ENCODE results near the gene TREX2.

TREX2 gene

GRCh38 chrX:153445856-153446635, at the start of gene TREX2:
TREX2 (minus strand) TSS chrX:153446056; CDS start chrX:153445430, 626 bp downstream.
- no peak for DNase-seq (ENCODE audit: low read depth)

DNA sequence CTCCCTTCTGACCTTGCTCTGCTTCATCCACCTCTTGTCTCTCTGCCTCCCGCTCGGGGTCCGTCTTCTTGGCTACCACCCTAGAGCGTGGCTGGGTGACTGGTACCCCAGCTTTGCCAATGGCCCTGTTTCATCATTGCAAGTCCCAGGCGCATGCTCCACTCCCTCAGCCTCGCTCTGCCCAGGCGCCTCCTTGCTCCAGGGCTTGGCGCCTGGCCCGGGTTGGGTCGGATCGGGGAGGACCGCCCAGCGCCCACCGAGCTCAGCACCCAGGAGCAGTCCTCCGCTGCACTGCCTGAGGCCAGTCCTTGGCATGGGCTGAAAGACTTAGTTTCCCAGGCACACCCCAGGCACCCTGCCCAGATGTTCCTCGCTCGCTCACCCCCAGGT, 49.5 kb upstream of the TREX2 start:
- DNase-seq (ENCODE audit: low read depth) = no peak

DNA sequence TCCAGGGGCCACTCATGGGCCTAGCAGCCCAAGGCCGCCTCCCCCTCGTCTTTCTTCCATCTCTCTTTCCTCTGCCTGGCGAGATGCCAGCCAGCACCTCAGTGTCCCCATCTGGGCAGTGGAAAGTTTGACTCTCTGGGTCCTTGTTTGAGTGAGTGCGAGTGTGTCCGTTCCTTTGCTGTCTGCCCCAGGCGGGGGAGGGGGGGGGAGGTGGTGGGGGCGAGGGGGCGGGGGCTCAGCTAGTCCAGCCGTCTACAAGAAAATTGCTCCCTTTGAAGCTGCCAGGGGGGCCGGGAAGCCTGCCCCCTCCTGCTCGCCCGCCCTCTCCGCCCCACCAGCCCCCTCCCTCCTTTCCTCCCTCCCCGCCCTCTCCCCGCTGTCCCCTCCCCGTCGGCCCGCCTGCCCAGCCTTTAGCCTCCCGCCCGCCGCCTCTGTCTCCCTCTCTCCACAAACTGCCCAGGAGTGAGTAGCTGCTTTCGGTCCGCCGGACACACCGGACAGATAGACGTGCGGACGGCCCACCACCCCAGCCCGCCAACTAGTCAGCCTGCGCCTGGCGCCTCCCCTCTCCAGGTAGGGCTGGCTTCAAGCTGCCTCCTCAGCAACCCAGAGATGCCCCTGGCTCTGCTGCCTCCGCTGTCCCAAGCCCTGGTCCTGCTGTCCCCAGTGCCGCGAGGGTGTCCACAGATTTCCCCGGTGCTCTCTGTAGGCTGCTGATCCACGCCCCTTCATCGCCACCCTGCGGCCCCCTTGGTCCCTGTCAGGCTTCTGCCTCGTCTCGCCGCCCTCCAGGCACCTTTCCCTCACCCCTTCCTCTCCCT, 48.9 kb upstream of the TREX2 start, which contains the start of gene BGN:
Gene BGN (plus strand): TSS at position 440 of the 821 bp plus-strand sequence. CDS start 9,652 bp downstream, outside the sequence.
- DNase-seq (ENCODE audit: low read depth) = no peak

GRCh38 chrX:153494061-153494460, 48.2 kb upstream of the TREX2 start:
- no peak for DNase-seq (ENCODE audit: low read depth)

DNA sequence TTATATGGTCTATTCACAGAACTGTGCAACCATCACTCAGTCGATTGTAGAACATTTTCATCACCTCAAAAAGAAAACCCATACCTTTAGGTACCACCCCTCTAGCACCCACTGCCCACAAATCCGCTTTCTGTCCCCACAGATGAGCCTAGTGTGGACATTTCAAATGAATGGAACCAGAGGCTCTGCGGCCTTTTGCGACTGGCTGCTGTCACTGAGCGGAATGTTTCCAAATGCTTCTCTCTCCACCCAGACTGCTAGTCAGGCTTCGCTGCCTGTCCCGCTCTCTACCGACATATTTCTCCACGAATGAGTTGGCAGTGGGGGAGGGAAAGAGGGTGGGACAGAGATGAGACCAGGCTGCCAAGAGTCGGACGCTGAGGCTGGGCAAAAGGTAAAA, 47.2 kb upstream of the TREX2 start:
- no peak for DNase-seq (ENCODE audit: low read depth)

DNA sequence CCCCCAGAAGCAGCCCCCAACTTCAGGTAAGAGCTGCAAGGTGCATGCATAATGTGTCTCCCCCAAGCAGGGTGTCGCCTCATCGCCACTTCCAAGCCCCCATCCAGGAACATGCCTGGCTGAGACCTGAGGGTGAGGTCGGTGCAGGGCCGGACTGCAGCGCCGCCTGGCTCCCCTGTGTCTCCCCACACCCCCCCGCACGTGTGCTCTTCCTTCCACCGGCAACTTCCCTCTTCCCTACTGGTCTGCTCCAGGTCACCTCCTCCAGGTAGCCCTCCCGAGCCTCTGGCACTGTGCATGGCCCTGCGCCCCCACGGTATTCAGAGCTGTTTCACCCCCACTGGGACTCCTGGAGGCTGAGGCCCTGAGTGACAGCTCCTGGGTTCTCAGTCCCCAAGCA, 46.7 kb upstream of the TREX2 start:
- no peak for DNase-seq (ENCODE audit: low read depth)

DNA sequence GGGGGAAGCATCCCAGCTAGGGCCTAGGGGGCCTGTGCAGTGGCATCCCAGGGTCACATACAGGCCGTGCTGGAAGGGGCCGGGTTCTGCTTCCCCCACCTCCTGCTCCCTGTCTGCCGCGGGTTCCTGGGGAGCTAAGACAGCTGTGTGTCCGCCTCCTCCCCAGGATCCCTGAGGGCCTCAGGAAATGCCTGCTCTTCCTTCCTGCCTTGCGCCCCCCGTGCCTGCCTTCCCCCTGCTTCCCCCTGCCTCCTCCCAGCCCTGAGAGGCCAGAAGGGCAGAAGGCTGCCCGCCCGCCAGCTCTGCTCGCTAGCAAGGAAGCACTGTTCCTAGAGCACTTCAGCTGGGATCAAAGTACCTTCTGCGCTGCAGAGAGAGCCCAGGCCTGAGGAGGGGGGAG, 46.1 kb upstream of the TREX2 start:
- no peak for DNase-seq (ENCODE audit: low read depth)

- no peak for DNase-seq (ENCODE audit: low read depth)
Measured at GRCh38 chrX:153491351-153491914, 45.6 kb upstream of the TREX2 start.

- no peak for DNase-seq (ENCODE audit: low read depth)
Measured at GRCh38 chrX:153490217-153490930, 44.5 kb upstream of the TREX2 start.

GRCh38 chrX:153488231-153488914, 42.5 kb upstream of the TREX2 start:
- DNase-seq (ENCODE audit: low read depth) = no peak

- DNase-seq (ENCODE audit: low read depth) = no peak
Measured at GRCh38 chrX:153487590-153488071, 41.8 kb upstream of the TREX2 start.

GRCh38 chrX:153486171-153486570, 40.3 kb upstream of the TREX2 start:
- DNase-seq (ENCODE audit: low read depth) = no peak

DNA sequence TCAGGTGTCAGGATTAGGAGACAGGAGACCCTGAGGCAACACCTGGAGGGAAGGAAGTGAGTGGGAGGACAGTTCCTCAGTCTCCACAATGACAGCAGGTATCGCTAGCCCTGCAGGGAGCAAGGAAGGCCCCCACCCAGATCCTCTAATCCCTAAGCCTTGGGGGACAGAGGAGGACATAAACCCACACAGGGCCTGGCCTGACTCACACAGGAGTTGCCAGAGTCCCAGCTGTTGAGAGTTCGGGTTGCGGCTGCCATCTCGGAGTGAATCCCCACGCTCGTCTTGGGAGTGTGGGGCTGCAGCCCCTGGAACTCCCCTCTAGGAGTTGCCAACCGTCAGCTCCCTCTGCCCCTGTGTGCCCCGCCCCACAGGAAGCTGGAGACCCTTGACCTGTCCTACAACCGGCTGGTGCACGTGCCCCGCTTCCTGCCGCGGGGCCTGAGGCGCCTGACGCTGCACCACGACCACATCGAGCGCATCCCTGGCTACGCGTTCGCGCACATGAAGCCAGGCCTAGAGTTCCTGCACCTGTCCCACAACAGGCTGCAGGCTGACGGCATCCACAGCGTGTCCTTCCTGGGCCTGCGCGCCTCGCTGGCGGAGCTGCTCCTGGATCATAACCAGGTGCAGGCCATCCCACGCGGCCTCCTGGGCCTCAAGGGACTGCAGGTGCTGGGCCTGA, 39.7 kb upstream of the TREX2 start:
- no peak for DNase-seq (ENCODE audit: low read depth)

- no peak for DNase-seq (ENCODE audit: low read depth)
Measured at GRCh38 chrX:153482376-153483015, 36.6 kb upstream of the TREX2 start.

- DNase-seq (ENCODE audit: low read depth) = no peak
Measured at GRCh38 chrX:153481043-153481442, 35.2 kb upstream of the TREX2 start.

- no peak for DNase-seq (ENCODE audit: low read depth)
Measured at GRCh38 chrX:153478746-153479145, 32.9 kb upstream of the TREX2 start.

- no peak for DNase-seq (ENCODE audit: low read depth)
Measured at GRCh38 chrX:153477901-153478300, 32.0 kb upstream of the TREX2 start.

DNA sequence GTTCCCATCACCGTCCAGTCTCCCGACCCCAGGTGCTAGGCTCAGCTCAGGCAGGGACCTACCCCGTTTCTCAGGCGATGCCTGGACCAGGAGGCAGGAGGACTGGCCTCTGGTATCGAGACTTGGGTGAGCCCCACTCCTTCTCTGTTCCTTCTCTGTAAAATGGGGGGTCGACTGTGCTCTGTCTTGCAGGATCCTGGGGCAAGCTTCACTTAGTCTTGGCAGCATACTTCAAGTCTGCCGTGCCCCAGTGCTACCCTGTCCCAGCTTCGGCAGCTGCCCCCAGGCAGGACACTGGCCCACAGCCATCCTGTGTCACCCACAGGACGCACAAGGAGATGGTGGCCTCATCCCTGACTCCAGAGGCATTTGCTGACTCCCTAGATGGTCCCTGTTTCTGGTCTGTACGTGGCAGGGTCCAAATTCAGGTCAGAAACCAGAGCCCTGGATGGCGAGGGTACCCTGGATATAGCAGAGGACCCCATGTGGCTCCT, 31.6 kb upstream of the TREX2 start:
- no peak for DNase-seq (ENCODE audit: low read depth)

GRCh38 chrX:153476666-153477363, 31.0 kb upstream of the TREX2 start:
- no peak for DNase-seq (ENCODE audit: low read depth)

Data from GM04503 (cell line).